T47D (cell line): ENCODE data around the gene FAM83B.

ENCODE experiments used
- DNase-seq, 2 experiments: peaks; one replicate each; pipeline versions ENCODE4 v3.0.0 to v3.0.0-alpha.2; 2011 to 2012; ENCODE audit warnings: low read depth in 1 of 2, low spot score in 1 of 2
- JUND ChIP-seq: IDR thresholded peaks from 2 replicates; pipeline ENCODE4 v1.6.1; 2012; ENCODE audit warnings: low read depth
- in situ Hi-C: cut with HindIII; loops from 2 replicates; pipeline ENCODE4 v1.10.0; 2016; ENCODE audit warnings: low sequenced_read_pairs, low pct_unique_long_range_greater_than_20kb

FAM83B gene

GRCh38 chr6:54981276-54981609 is 134.7 kb downstream of the FAM83B start:
- TF ChIP-seq JUND: no peak
- no peak for DNase-seq
- in situ Hi-C loops: no loop called here

GRCh38 chr6:54981647-54982046 is 135.1 kb downstream of the FAM83B start:
- in situ Hi-C loops: no loop called here
- DNase-seq: no peak
- no peak for TF ChIP-seq JUND

GRCh38 chr6:54987633-54988290 is 141.2 kb downstream of the FAM83B start:
- in situ Hi-C loops: no loop called here
- no peak for DNase-seq
- no peak for TF ChIP-seq JUND

- in situ Hi-C loops: no loop called here
- no peak for TF ChIP-seq JUND
- DNase-seq: no peak
These were observed 142.0 kb downstream of the FAM83B start for GRCh38 chr6:54988576-54988975.

GRCh38 chr6:54990001-54990400 is 143.4 kb downstream of the FAM83B start:
- TF ChIP-seq JUND: no peak
- no peak for DNase-seq
- in situ Hi-C loops: no loop called here
